ENCODE results near the gene PLEKHH3.

The PLEKHH3 gene

DNA sequence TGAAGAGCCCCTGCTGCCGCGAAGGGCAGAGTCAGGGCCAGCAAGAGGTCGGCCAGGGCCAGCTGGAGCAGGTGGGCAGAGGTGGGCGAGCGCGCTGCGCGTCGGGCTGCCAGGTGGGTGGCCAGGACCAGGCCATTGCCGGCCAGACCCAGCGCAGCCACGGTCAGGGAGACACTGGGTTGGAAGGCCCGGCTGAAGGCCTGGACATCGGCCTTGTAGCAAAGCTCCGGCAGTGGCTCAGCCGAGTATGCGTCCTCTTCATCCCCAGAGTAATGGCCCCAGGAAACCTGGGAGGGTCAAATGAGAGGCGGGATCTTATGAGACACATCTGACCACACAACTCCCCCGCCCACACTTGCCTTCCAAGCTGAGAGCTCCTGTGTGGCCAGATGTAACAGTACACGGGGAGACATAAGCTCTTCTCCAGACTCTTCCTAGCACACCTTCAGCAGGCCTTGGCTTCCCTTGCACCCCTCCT lies 3.6 kb upstream of the PLEKHH3 start:
- Mint-ChIP-seq H3K4me3 (peak overlapping the region; percentile 26), H3K4me1 (ENCODE audit: low read depth) (peaks cover 45% of the 10 kb centered on the region), H3K9me3 (no peaks in the 10 kb centered on the region), H3K27me3 (ENCODE audit: low read depth) (peaks cover 46% of the 10 kb centered on the region), H3K27ac (no peak overlapping the region), H3K36me3 (ENCODE audit: low read depth) (no peaks in the 10 kb centered on the region)
- DNase-seq (ENCODE audit: low spot score) = no peak

DNA sequence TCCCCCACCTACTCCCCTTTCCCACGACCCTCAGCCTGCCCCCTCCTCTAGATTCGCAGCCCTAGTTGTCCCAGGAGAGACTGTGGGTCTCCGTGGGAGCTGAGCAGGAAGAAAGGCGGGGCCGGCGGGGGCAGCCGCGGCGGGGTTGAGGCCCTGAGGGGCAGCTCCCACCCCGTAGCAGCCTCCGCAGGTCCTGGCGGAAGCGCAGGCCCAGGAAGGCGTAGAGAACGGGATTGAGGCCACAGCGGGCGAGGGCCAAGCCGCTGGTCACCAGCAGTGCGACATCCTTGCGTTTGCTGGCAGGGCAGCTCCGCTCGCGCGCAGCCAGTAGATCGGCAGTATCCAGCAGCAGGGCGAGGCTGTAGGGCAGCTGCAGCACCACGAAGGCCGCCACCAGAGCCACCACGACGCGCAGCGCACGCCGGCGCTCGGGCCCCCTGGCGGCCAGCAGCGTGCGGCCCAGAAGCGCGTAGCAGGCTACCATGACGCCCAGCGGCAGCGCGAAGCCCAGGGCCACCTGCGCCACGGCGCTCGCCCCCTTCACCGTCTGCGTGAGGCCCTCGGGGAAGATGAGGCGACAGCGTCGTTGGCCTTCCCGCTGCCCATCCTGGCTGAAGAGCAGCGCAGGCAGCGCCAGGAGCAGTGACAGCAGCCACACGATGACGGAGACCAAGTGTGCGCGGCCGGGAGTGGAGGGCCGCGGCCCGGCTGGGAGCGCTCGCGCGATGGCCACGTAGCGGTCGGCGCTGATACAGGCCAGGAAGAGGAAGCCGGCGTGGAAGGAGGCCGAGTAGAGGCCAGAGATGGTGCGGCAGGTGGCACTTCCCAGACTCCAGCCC lies 2.9 kb upstream of the PLEKHH3 start:
- peak overlapping the region; percentile 91 for H3K27ac Mint-ChIP-seq
- DNase-seq (ENCODE audit: low spot score) = peak; percentile 77
- no peaks in the 10 kb centered on the region for H3K36me3 Mint-ChIP-seq (ENCODE audit: low read depth)
- H3K4me1 Mint-ChIP-seq (ENCODE audit: low read depth) = peaks cover 46% of the 10 kb centered on the region
- H3K27me3 Mint-ChIP-seq (ENCODE audit: low read depth) = peaks cover 51% of the 10 kb centered on the region
- H3K9me3 Mint-ChIP-seq = no peaks in the 10 kb centered on the region
- H3K4me3 Mint-ChIP-seq = peak overlapping the region; percentile 73

DNA sequence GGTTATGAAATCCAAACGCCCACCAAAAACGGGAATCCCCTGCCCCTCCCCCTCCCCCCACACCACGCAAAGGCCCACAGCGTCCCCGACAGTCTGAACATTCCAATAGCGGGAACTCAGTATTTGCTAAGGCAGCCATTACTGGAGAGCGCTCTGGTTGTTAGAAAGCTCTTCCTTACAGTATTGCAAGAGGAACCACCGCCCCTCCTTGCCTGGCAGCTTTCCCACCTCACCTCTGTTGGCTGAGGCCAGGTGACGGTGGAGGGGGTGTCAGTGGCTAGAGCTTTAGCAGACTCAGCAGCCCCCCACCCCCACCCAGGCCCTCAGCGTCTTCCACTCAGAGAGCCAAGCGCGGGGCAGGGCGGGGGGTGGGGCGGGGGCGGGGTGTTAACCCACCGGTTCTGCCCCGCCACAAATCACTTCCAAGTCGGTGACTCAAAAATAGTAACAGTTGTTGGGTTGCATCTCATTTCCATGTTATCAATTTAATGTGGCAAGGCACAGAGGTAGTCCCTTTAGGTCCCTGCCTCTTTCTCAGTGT lies 2.2 kb upstream of the PLEKHH3 start:
- peaks cover 52% of the 10 kb centered on the region for H3K27me3 Mint-ChIP-seq (ENCODE audit: low read depth)
- no peaks in the 10 kb centered on the region for H3K36me3 Mint-ChIP-seq (ENCODE audit: low read depth)

GRCh38 chr17:42677921-42678781 lies 1.4 kb upstream of the PLEKHH3 start:
- DNase-seq (ENCODE audit: low spot score) = peak; percentile 84
- Mint-ChIP-seq H3K36me3 (ENCODE audit: low read depth) (no peaks in the 10 kb centered on the region), H3K4me1 (ENCODE audit: low read depth) (peaks cover 47% of the 10 kb centered on the region)

More for the DNA sequence above, 2.2 kb upstream of the PLEKHH3 start:
- peaks cover 51% of the 10 kb centered on the region for H3K4me1 Mint-ChIP-seq (ENCODE audit: low read depth)
- no peaks in the 10 kb centered on the region for H3K9me3 Mint-ChIP-seq
- DNase-seq (ENCODE audit: low spot score) = peak; percentile 29
- peak overlapping the region; percentile 91 for H3K27ac Mint-ChIP-seq
- H3K4me3 Mint-ChIP-seq = peak overlapping the region; percentile 83

GRCh38 chr17:42677012-42677857 lies 441 bp upstream of the PLEKHH3 start:
- Mint-ChIP-seq H3K4me1 (ENCODE audit: low read depth) (peaks cover 41% of the 10 kb centered on the region), H3K27me3 (ENCODE audit: low read depth) (peaks cover 47% of the 10 kb centered on the region), H3K4me3 (peak overlapping the region; percentile 84), H3K27ac (peak overlapping the region; percentile 89), H3K36me3 (ENCODE audit: low read depth) (no peaks in the 10 kb centered on the region), H3K9me3 (no peaks in the 10 kb centered on the region)
- peak; percentile 95 for DNase-seq (ENCODE audit: low spot score)

More at GRCh38 chr17:42677921-42678781, 1.4 kb upstream of the PLEKHH3 start:
- Mint-ChIP-seq H3K9me3 (no peaks in the 10 kb centered on the region), H3K27ac (peak overlapping the region; percentile 91), H3K27me3 (ENCODE audit: low read depth) (peaks cover 46% of the 10 kb centered on the region), H3K4me3 (peak overlapping the region; percentile 84)

DNA sequence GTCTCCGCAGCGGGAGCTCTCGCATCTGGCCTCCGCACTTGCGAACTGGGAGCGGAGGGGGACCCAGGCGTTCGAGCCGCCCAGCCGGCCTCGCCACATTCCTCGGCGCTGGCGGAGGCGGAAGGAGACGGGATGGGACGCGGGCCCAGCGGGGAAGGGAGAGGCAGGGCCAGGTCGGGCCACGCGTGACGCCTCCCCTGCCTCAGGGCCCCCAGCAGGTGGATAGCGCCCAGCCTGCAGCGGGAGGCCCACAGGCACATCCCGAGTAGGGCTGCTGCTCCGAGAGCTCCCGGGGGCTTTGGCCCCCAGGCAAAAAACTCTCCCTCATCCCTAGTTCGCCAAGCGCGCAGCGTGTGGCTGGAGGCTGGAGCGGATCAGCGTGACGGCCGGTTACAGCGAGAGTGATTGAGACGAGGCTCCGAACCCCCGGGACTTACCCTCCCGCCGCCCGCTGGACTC lies 800 bp downstream of the PLEKHH3 start:
- DNase-seq (ENCODE audit: low spot score) = no peak
- peaks cover 34% of the 10 kb centered on the region for H3K4me1 Mint-ChIP-seq (ENCODE audit: low read depth)
- H3K4me3 Mint-ChIP-seq = peak overlapping the region; percentile 71
- H3K9me3 Mint-ChIP-seq = no peaks in the 10 kb centered on the region
- no peak overlapping the region for H3K27ac Mint-ChIP-seq
- H3K27me3 Mint-ChIP-seq (ENCODE audit: low read depth) = peaks cover 45% of the 10 kb centered on the region
- H3K36me3 Mint-ChIP-seq (ENCODE audit: low read depth) = no peaks in the 10 kb centered on the region

DNA sequence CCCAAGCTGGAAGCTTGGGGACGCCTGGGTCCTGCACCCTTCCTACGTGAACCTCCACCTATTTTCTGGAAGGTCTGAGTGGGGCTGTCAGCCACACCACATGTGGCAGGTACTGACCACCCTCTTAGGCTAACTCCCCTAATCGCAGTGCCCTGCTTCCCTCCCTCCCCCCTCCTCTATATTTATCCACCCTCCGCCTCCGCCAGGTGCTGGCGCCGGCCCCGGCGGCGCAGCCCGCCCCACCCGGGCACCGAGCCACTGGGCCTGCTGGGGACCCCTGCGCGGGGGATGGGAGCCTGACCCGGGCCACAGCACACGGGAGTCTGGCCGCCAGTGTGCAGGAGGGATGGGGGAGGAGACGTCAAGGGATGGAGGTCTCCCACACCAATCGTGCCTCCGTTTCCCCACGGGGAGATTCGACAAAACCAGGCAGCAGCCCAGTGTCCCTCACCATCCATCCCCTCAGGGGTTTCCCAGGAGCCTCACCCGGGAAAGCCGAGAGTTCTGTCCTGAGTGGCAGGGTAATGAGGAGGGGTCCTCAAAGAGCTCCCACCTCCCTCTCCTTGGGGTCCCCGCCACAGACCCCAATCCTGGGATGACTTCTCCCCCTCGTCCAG lies 1.3 kb downstream of the PLEKHH3 start:
- Mint-ChIP-seq H3K36me3 (ENCODE audit: low read depth) (no peaks in the 10 kb centered on the region), H3K27ac (no peak overlapping the region), H3K4me1 (ENCODE audit: low read depth) (peaks cover 32% of the 10 kb centered on the region), H3K27me3 (ENCODE audit: low read depth) (peaks cover 50% of the 10 kb centered on the region), H3K4me3 (no peak overlapping the region), H3K9me3 (no peaks in the 10 kb centered on the region)
- DNase-seq (ENCODE audit: low spot score) = no peak

GRCh38 chr17:42674755-42675347 lies 1.9 kb downstream of the PLEKHH3 start:
- no peak overlapping the region for H3K27ac Mint-ChIP-seq
- H3K27me3 Mint-ChIP-seq (ENCODE audit: low read depth) = peaks cover 52% of the 10 kb centered on the region
- H3K4me3 Mint-ChIP-seq = no peak overlapping the region

GRCh38 chr17:42673885-42674754 lies 2.7 kb downstream of the PLEKHH3 start:
- Mint-ChIP-seq H3K27me3 (ENCODE audit: low read depth) (peaks cover 57% of the 10 kb centered on the region), H3K27ac (no peak overlapping the region)

More at GRCh38 chr17:42674755-42675347, 1.9 kb downstream of the PLEKHH3 start:
- peaks cover 33% of the 10 kb centered on the region for H3K4me1 Mint-ChIP-seq (ENCODE audit: low read depth)
- DNase-seq (ENCODE audit: low spot score) = no peak
- no peaks in the 10 kb centered on the region for H3K9me3 Mint-ChIP-seq
- no peaks in the 10 kb centered on the region for H3K36me3 Mint-ChIP-seq (ENCODE audit: low read depth)

GRCh38 chr17:42673266-42673884 lies 3.4 kb downstream of the PLEKHH3 start:
- Mint-ChIP-seq H3K9me3 (no peaks in the 10 kb centered on the region), H3K36me3 (ENCODE audit: low read depth) (no peaks in the 10 kb centered on the region), H3K4me3 (no peak overlapping the region), H3K27ac (no peak overlapping the region), H3K27me3 (ENCODE audit: low read depth) (peaks cover 63% of the 10 kb centered on the region), H3K4me1 (ENCODE audit: low read depth) (peaks cover 23% of the 10 kb centered on the region)
- DNase-seq (ENCODE audit: low spot score) = no peak

More at GRCh38 chr17:42673885-42674754, 2.7 kb downstream of the PLEKHH3 start:
- DNase-seq (ENCODE audit: low spot score) = no peak
- Mint-ChIP-seq H3K4me3 (peak overlapping the region; percentile 12), H3K4me1 (ENCODE audit: low read depth) (peaks cover 28% of the 10 kb centered on the region), H3K36me3 (ENCODE audit: low read depth) (no peaks in the 10 kb centered on the region), H3K9me3 (no peaks in the 10 kb centered on the region)

DNA sequence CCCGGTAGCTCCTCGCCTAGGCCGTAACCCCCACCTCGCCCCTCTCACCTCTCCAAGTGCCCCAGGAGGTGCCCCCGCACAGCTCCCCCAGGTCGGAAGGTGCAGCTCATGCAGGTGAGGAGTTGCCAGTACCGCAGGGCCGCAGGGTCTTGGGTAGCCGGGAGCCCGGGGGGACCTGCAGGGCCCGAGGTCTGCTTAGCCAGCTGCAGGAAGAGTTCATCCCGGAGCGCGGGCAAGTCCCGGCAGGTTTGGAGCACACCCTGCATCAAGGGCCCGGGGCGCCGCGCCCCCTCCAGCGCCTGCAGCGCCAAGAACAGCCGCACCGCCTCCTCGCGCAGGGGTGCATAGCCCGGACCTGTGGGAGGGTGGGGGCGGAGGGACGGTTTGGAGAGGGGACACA lies 4.8 kb downstream of the PLEKHH3 start:
- H3K36me3 Mint-ChIP-seq (ENCODE audit: low read depth) = no peaks in the 10 kb centered on the region
- no peak overlapping the region for H3K27ac Mint-ChIP-seq
- no peak overlapping the region for H3K4me3 Mint-ChIP-seq
- H3K27me3 Mint-ChIP-seq (ENCODE audit: low read depth) = peaks cover 68% of the 10 kb centered on the region
- peaks cover 15% of the 10 kb centered on the region for H3K4me1 Mint-ChIP-seq (ENCODE audit: low read depth)
- H3K9me3 Mint-ChIP-seq = no peaks in the 10 kb centered on the region
- DNase-seq (ENCODE audit: low spot score) = no peak
